ENCODE data around the gene STRBP. TPM values are rescaled to one million over a fixed set of nuclear protein-coding genes. Genes with fewer than 3 reads are reported as not detected.
A peak's percentile ranks its signal among the peaks of the same experiment; 100 is the strongest.
"Not testable (repeated sequence)": the region's sequence is repeated elsewhere in the genome, so short reads cannot be mapped to it uniquely, and the experiment has no call there.

The STRBP gene
- polyA plus RNA-seq (ENCODE audit: insufficient read length in 4 of 4) = 10 to 100 TPM; 19.3 to 51.6 (median 50.1) TPM

GRCh38 chr9:123268465-123269259, at the start of gene STRBP:
TSS of gene STRBP (minus strand) at chr9:123268586. CDS start at chr9:123184134, 84,452 bp downstream.
- peak; percentile 75 to 85 (median 82) for DNase-seq (ENCODE audit: low read depth in 4 of 4, low spot score in 3 of 4)

GRCh38 chr9:123316053-123316718, 47.8 kb upstream of the STRBP start:
- no peak for DNase-seq (ENCODE audit: low read depth in 4 of 4, low spot score in 3 of 4)

DNA sequence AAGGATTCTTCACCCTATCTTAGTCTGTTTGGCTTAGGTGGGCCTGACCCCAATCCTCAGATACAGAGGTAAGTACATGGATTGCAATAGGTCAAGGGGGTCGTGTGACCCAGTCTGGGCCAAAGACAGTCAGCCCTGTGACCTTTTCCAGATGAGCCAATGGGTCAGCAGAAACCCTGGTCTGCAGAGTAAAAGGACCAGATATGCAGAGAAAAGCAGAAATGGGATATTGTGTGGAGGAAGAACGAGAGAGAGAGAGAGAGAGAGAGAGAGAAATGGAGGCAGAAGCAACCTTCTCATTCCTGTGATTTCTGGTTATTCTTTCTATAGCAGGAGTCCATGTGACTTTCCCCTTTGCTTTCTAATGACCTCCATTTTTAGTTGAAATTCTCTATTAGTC, 47.2 kb upstream of the STRBP start:
- DNase-seq (ENCODE audit: low read depth in 4 of 4, low spot score in 3 of 4) = no peak

- no peak for DNase-seq (ENCODE audit: low read depth in 4 of 4, low spot score in 3 of 4)
Measured at GRCh38 chr9:123314617-123315016, 46.2 kb upstream of the STRBP start.

DNA sequence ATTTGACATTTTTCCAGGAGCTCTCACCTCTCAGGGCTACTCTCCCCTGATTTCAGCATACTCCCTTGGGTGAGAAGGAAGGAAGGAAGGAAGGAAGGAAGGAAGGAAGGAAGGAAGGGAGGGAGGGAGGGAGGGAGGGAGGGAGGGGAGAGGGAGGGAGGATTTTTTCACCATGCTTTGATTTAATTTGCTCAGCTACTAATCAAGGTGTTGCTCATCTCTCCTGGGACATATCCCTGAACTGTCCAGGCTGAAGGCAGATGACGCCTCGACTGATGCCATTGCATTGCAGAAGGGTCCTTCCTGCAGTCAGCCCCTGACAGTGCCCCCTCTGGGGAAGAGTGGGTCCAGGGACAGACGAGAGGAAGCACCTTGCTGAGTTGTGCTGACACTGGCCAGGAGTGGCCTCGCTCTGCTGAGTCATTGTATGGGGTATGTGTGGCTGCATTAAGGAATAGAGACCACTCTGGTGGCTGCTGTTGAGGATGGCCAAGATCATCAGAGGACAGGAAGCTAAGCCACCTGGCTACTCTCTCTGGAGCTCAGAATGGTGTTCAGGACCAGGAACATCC, 44.0 kb upstream of the STRBP start:
- DNase-seq (ENCODE audit: low read depth in 4 of 4, low spot score in 3 of 4) = no peak

DNA sequence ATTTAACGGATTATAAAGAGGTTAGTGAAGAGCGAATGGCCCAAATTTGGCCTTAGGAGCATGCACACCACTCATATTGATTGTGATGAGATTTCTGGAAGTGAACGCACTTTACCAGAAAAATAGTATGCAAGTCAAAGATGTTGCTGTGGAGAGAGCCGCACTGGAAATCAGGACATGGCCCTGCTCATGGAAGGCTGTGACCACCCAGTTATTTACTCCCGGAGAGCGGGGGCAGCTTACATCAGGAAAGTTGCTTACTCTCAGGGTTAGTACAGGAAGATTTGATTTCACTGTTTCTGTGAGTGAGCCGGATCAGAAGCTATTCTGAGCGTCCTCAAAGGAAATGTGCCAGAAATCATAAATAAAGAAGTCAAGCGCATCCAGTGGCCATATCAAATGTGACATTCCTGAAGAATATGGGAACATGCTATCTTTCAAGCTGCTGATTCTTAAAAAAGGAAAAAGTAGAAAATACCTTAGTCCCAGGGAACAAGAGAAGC, 42.9 kb upstream of the STRBP start:
- no peak for DNase-seq (ENCODE audit: low read depth in 4 of 4, low spot score in 3 of 4)

- no peak for DNase-seq (ENCODE audit: low read depth in 4 of 4, low spot score in 3 of 4)
Measured at GRCh38 chr9:123310551-123311249, 42.3 kb upstream of the STRBP start.

DNA sequence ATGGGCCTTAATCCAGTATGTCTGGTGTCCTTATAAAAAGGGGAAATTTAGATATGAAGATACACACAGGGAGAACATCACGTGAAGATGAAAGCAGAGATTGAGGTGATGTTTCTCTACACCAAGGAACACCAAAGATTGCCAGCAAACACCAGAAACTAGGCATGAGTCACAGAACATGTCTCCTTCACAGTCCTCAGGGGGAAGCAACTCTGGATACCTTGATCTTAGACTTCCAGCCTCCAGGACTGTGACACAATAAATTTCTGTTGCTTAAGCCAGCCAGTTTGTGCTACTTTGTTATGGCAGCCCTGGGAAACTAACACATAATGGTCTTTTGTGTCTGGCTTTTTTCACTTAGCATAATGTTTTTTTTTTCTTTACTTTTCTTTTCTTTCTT, 41.2 kb upstream of the STRBP start:
- no peak for DNase-seq (ENCODE audit: low read depth in 4 of 4, low spot score in 3 of 4)

DNA sequence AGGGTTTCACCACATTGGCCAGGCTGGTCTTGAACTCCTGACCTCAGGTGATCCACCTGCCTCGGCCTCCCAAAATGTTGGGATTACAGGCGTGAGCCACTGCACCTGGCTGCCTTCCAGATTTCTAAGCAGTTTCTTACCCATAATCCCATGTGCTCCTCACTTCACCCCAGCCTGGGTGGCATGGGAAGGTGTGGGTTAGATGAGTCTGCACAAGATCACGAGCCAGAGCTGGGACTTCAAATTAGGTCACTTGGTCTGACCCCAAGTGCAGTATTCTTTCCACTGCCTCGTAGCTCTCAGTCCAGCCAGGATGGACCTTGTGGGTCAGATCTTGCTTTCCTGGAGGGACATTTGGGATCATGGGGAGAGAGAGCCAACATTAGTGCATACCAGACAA, 37.5 kb upstream of the STRBP start:
- DNase-seq (ENCODE audit: low read depth in 4 of 4, low spot score in 3 of 4) = no peak

DNA sequence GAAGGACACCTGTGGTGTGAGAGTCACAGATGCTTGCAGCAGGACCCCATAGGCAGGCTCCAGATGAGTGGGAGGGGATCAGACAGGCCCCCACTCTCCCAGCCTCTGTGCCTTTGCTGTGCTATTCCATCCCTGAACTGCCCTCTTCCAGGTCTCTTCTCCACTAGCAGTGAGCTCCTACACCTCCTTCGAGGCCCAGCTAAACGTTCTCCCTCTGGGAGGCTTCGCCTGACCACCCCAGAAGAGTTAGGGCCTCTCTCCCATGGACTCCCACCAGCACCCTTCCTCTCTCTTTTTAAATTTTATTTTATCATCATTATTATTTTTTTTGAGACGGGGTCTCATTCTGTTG, 35.9 kb upstream of the STRBP start:
- no peak for DNase-seq (ENCODE audit: low read depth in 4 of 4, low spot score in 3 of 4)

DNA sequence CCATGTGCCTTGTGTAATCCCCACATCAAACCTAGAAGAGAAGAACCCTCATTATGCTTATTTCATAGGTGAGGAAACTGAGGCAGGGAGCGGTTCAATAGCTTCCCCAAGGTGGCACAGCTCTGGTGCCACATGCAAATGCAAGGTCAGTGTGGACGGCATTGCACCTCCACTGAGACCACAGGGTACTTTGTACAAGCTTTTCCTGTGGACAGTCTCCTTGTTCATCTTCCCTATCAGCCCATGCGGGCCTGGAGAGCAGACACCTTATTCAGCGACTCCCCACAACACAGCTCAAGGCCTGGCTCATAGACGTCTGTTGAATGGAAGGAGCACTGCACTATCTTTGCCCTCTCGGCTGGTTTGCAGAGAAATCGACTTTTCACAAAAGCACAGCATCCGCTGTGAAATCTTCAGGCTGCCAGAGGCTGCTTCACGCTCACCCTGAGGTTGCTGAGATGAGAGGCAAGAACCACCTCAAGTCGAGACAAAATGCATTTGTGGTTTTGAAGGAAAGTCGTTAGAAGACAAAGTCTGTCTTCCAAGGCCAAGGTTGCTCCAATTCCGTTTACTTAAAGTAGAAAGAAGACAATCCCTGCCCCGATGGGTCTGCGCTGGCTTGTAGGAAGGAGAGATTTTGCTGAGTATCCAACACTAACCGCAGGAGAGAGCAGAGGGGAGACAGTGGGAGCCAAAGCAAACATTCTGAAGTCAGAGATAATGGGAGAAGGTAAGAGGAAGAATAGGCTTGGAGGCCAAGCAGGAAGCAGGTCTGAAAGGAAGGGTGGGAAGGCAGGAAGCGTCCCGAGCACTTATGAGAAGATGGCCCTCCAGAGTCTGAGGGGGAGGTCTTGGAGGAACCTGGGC, 34.2 kb upstream of the STRBP start:
- no peak for DNase-seq (ENCODE audit: low read depth in 4 of 4, low spot score in 3 of 4)

DNA sequence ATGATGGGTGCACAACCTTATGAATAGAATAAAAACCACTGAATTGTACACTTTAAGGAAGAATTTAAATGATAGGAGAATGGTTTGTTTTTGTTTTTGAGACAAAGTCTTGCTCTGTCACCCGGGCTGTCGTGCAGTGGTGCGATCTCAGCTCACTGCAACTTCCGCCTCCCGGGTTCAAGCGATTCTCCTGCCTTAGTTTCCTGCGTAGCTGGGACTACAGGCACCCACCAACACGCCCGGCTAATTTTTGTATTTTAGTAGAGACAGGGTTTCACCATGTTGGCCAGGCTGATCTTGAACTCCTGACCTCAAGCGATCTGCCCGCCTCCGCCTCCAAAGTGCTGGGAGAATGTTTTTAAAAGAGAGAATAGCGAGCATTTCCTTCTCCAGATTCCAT, 33.5 kb upstream of the STRBP start:
- not testable (repeated sequence) for DNase-seq (ENCODE audit: low read depth in 4 of 4, low spot score in 3 of 4)

GRCh38 chr9:123300554-123300953, 32.2 kb upstream of the STRBP start:
- DNase-seq (ENCODE audit: low read depth in 4 of 4, low spot score in 3 of 4) = no peak

GRCh38 chr9:123299558-123300126, 31.3 kb upstream of the STRBP start:
- DNase-seq (ENCODE audit: low read depth in 4 of 4, low spot score in 3 of 4) = no peak

DNA sequence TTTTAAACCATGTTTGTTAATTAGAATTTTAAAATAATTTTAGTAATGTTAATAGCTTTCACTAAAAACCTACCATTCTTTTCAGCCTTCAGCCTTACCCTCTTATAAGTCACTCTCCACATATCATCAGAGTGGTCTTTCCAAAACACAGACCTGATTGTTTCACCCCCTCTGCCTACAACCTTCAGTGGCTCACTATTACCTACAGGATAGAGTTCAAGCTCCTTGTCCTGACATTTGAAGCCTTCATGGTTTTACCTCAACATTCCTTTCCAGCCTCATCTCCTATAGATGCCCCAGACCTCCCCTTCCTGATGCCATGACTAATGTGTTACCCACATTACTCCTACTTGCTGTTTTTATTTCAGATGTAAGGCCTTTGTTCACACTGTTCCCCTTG, 27.8 kb upstream of the STRBP start:
- DNase-seq (ENCODE audit: low read depth in 4 of 4, low spot score in 3 of 4) = no peak

GRCh38 chr9:123291736-123292135, 23.4 kb upstream of the STRBP start:
- no peak for DNase-seq (ENCODE audit: low read depth in 4 of 4, low spot score in 3 of 4)

- DNase-seq (ENCODE audit: low read depth in 4 of 4, low spot score in 3 of 4) = no peak
Measured at GRCh38 chr9:123290764-123291163, 22.4 kb upstream of the STRBP start.

GRCh38 chr9:123287639-123288038, 19.3 kb upstream of the STRBP start:
- DNase-seq (ENCODE audit: low read depth in 4 of 4, low spot score in 3 of 4) = no peak

DNA sequence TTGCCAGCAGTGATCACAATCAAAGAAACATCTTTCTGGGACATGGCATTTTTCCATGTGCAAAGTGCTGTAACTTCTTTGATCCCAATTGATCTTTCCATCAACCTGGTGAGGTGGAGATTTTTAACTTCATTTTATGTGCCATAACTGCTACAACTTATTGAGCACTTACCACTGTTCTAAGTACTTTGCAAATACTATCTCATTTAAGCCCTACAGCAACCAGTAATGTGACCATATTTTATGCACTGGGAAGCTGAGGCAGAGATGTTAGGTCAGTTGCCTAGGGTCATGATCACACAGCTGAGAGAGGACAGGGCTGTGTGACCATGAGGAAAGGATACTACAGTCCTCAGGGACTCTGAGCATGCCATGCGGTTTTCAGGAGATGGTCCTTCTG, 17.9 kb upstream of the STRBP start:
- DNase-seq (ENCODE audit: low read depth in 4 of 4, low spot score in 3 of 4) = no peak

GRCh38 chr9:123284656-123285055, 16.3 kb upstream of the STRBP start:
- DNase-seq (ENCODE audit: low read depth in 4 of 4, low spot score in 3 of 4) = no peak
